ENCODE results near the gene CD3G. TPM values are rescaled to one million over a fixed set of nuclear protein-coding genes. Genes with fewer than 3 reads are reported as not detected.
A peak's percentile ranks its signal among the peaks of the same experiment; 100 is the strongest.

Gene CD3G
- polyA plus RNA-seq, 4 donors = 0.45 to 7.3 (median 1.4) TPM

- Histone ChIP-seq H3K27me3 (ENCODE audit: control insufficient read depth in 3 of 3, insufficient read depth in 3 of 3, low read length in 3 of 3) (no peaks in the 10 kb centered on the region), H3K9me3 (ENCODE audit: control insufficient read depth in 2 of 2, insufficient read depth in 1 of 2, low read depth in 1 of 2, low read length in 1 of 2) (no peaks in the 10 kb centered on the region), H3K4me1 (ENCODE audit: control insufficient read depth in 3 of 3, insufficient read depth in 2 of 3, low read depth in 1 of 3, low read length in 2 of 3) (peaks cover 0 to 11% (median 0%) of the 10 kb centered on the region in 3 donors), H3K4me3 (ENCODE audit: low read depth in 1 of 3, low read length in 3 of 3) (peak overlapping the region in 1 of 3 donors; percentile 51), H3K36me3 (ENCODE audit: control insufficient read depth in 3 of 3, insufficient read depth in 2 of 3, low read depth in 1 of 3, low read length in 3 of 3) (no peaks in the 10 kb centered on the region), H3K27ac (ENCODE audit: low read depth in 1 of 3, low read length in 2 of 3) (peak overlapping the region; percentile 26 to 87 (median 65))
- DNase-seq (peak; percentile 78 to 91), FAIRE-seq (no peak)
- 40 to 50% (median 44%) methylated on average over 7 of the region's 7 CpGs for WGBS, 3 donors
These were observed 5.5 kb upstream of the CD3G start for GRCh38 chr11:118338637-118339061.

GRCh38 chr11:118339281-118339961 is 4.7 kb upstream of the CD3G start:
- peak overlapping the region in 2 of 3 donors; percentile 65 to 87 for H3K27ac ChIP-seq (ENCODE audit: low read depth in 1 of 3, low read length in 2 of 3)
- no peak for FAIRE-seq
- peak overlapping the region in 1 of 3 donors; percentile 51 for H3K4me3 ChIP-seq (ENCODE audit: low read depth in 1 of 3, low read length in 3 of 3)
- 65 to 85% (median 67%) methylated on average over 5 of the region's 5 CpGs for WGBS, 3 donors
- no peaks in the 10 kb centered on the region for H3K27me3 ChIP-seq (ENCODE audit: control insufficient read depth in 3 of 3, insufficient read depth in 3 of 3, low read length in 3 of 3)
- DNase-seq = no peak
- peaks cover 0 to 11% (median 0%) of the 10 kb centered on the region in 3 donors for H3K4me1 ChIP-seq (ENCODE audit: control insufficient read depth in 3 of 3, insufficient read depth in 2 of 3, low read depth in 1 of 3, low read length in 2 of 3)
- H3K9me3 ChIP-seq (ENCODE audit: control insufficient read depth in 2 of 2, insufficient read depth in 1 of 2, low read depth in 1 of 2, low read length in 1 of 2) = no peaks in the 10 kb centered on the region
- no peaks in the 10 kb centered on the region for H3K36me3 ChIP-seq (ENCODE audit: control insufficient read depth in 3 of 3, insufficient read depth in 2 of 3, low read depth in 1 of 3, low read length in 3 of 3)

- H3K27ac ChIP-seq (ENCODE audit: low read depth in 1 of 3, low read length in 2 of 3) = peak overlapping the region in 1 of 3 donors; percentile 87
- H3K27me3 ChIP-seq (ENCODE audit: control insufficient read depth in 3 of 3, insufficient read depth in 3 of 3, low read length in 3 of 3) = no peaks in the 10 kb centered on the region
- DNase-seq (no peak), FAIRE-seq (no peak)
- H3K36me3 ChIP-seq (ENCODE audit: control insufficient read depth in 3 of 3, insufficient read depth in 2 of 3, low read depth in 1 of 3, low read length in 3 of 3) = no peaks in the 10 kb centered on the region
- 62 to 87% (median 80%) methylated on average over 3 of the region's 3 CpGs for WGBS, 3 donors
- H3K4me3 ChIP-seq (ENCODE audit: low read depth in 1 of 3, low read length in 3 of 3) = peak overlapping the region in 1 of 3 donors; percentile 51
- H3K9me3 ChIP-seq (ENCODE audit: control insufficient read depth in 2 of 2, insufficient read depth in 1 of 2, low read depth in 1 of 2, low read length in 1 of 2) = no peaks in the 10 kb centered on the region
- peaks cover 0 to 11% (median 0%) of the 10 kb centered on the region in 3 donors for H3K4me1 ChIP-seq (ENCODE audit: control insufficient read depth in 3 of 3, insufficient read depth in 2 of 3, low read depth in 1 of 3, low read length in 2 of 3)
These were observed 3.7 kb upstream of the CD3G start for GRCh38 chr11:118340449-118340848.

DNA sequence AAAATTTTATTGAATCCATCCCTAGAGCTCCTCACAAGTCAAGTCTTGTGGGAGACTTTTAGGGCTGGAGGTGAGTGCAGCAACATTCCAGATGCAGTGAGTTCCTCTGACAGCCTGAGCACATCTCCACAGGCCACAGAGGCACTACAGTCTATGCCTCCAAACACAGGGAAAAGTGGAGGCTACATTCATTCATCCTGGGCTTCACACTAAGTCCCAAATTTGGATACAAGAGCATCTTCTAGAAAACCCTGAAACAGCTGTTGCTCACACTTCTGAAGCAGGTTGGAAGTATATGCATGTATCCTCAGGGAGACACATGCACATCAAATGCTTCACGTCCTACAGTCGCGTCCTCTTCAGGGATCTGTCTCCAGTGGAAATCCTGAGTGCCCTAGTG is 2.9 kb upstream of the CD3G start:
- H3K4me3 ChIP-seq (ENCODE audit: low read depth in 1 of 3, low read length in 3 of 3) = peak overlapping the region in 1 of 3 donors; percentile 51
- H3K27me3 ChIP-seq (ENCODE audit: control insufficient read depth in 3 of 3, insufficient read depth in 3 of 3, low read length in 3 of 3) = no peaks in the 10 kb centered on the region
- peaks cover 0 to 11% (median 0%) of the 10 kb centered on the region in 3 donors for H3K4me1 ChIP-seq (ENCODE audit: control insufficient read depth in 3 of 3, insufficient read depth in 2 of 3, low read depth in 1 of 3, low read length in 2 of 3)
- H3K27ac ChIP-seq (ENCODE audit: low read depth in 1 of 3, low read length in 2 of 3) = peak overlapping the region in 1 of 3 donors; percentile 30
- H3K36me3 ChIP-seq (ENCODE audit: control insufficient read depth in 3 of 3, insufficient read depth in 2 of 3, low read depth in 1 of 3, low read length in 3 of 3) = no peaks in the 10 kb centered on the region
- DNase-seq (no peak), FAIRE-seq (no peak)
- H3K9me3 ChIP-seq (ENCODE audit: control insufficient read depth in 2 of 2, insufficient read depth in 1 of 2, low read depth in 1 of 2, low read length in 1 of 2) = no peaks in the 10 kb centered on the region
- 67 to 81% (median 75%) methylated on average over 3 of the region's 3 CpGs for WGBS, 3 donors

- Histone ChIP-seq H3K4me1 (ENCODE audit: control insufficient read depth in 3 of 3, insufficient read depth in 2 of 3, low read depth in 1 of 3, low read length in 2 of 3) (peaks cover 0 to 11% (median 0%) of the 10 kb centered on the region in 3 donors), H3K9me3 (ENCODE audit: control insufficient read depth in 2 of 2, insufficient read depth in 1 of 2, low read depth in 1 of 2, low read length in 1 of 2) (no peaks in the 10 kb centered on the region), H3K27me3 (ENCODE audit: control insufficient read depth in 3 of 3, insufficient read depth in 3 of 3, low read length in 3 of 3) (no peaks in the 10 kb centered on the region), H3K27ac (ENCODE audit: low read depth in 1 of 3, low read length in 2 of 3) (peak overlapping the region in 2 of 3 donors; percentile 22 to 68), H3K4me3 (ENCODE audit: low read depth in 1 of 3, low read length in 3 of 3) (peak overlapping the region in 2 of 3 donors; percentile 3 to 51), H3K36me3 (ENCODE audit: control insufficient read depth in 3 of 3, insufficient read depth in 2 of 3, low read depth in 1 of 3, low read length in 3 of 3) (no peaks in the 10 kb centered on the region)
- no peak for DNase-seq
- FAIRE-seq = no peak
- WGBS, 3 donors = 71 to 77% (median 75%) methylated on average over 5 of the region's 5 CpGs
These were observed 2.2 kb upstream of the CD3G start for GRCh38 chr11:118341815-118342489.

- FAIRE-seq = no peak
- H3K4me1 ChIP-seq (ENCODE audit: control insufficient read depth in 3 of 3, insufficient read depth in 2 of 3, low read depth in 1 of 3, low read length in 2 of 3) = peaks cover 0 to 11% (median 0%) of the 10 kb centered on the region in 3 donors
- peak within 1 kb of the TSS in 2 of 3 donors; percentile 35 to 68 for H3K27ac ChIP-seq (ENCODE audit: low read depth in 1 of 3, low read length in 2 of 3)
- 72 to 83% (median 74%) methylated on average over 13 of the region's 13 CpGs for WGBS, 3 donors
- DNase-seq = peak in 1 of 2 donors; percentile 43
- H3K36me3 ChIP-seq (ENCODE audit: control insufficient read depth in 3 of 3, insufficient read depth in 2 of 3, low read depth in 1 of 3, low read length in 3 of 3) = no peaks in the 10 kb centered on the region
- no peaks in the 10 kb centered on the region for H3K9me3 ChIP-seq (ENCODE audit: control insufficient read depth in 2 of 2, insufficient read depth in 1 of 2, low read depth in 1 of 2, low read length in 1 of 2)
- H3K27me3 ChIP-seq (ENCODE audit: control insufficient read depth in 3 of 3, insufficient read depth in 3 of 3, low read length in 3 of 3) = peaks cover 0 to 2% (median 0%) of the 10 kb centered on the region in 3 donors
- peak within 1 kb of the TSS in 2 of 3 donors; percentile 3 to 51 for H3K4me3 ChIP-seq (ENCODE audit: low read depth in 1 of 3, low read length in 3 of 3)
These were observed 1.5 kb upstream of the CD3G start, which contains the start of gene CD3D for GRCh38 chr11:118342503-118343161. TSS of gene CD3D (minus strand) at chr11:118342705. CDS start at chr11:118342607, 98 bp downstream.

DNA sequence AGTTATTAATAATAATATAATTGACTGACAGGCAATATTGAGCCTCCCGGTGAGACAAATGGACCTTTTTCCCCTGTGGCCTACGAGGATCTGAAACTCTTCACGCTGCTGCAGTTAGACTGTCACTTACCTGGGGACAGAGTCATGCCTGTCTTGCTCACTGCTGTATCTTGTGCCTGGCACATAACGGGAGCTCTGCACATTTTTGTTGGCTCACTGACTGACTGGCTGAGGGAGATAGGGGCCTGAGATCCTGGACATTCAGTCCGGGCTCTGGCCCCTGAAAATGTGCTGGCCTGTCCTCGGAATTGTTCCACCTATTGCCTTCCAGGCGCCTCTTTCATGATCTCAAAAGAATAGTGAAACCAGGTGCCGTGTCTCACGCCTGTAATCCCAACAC is 896 bp upstream of the CD3G start:
- 63 to 75% (median 69%) methylated on average over 9 of the region's 9 CpGs for WGBS, 3 donors
- FAIRE-seq = no peak
- H3K27me3 ChIP-seq (ENCODE audit: control insufficient read depth in 3 of 3, insufficient read depth in 3 of 3, low read length in 3 of 3) = peaks cover 0 to 7% (median 0%) of the 10 kb centered on the region in 3 donors
- peak overlapping the region in 1 of 3 donors; percentile 4 for H3K4me3 ChIP-seq (ENCODE audit: low read depth in 1 of 3, low read length in 3 of 3)
- no peaks in the 10 kb centered on the region for H3K36me3 ChIP-seq (ENCODE audit: control insufficient read depth in 3 of 3, insufficient read depth in 2 of 3, low read depth in 1 of 3, low read length in 3 of 3)
- no peak for DNase-seq
- peaks cover 0 to 8% (median 0%) of the 10 kb centered on the region in 3 donors for H3K4me1 ChIP-seq (ENCODE audit: control insufficient read depth in 3 of 3, insufficient read depth in 2 of 3, low read depth in 1 of 3, low read length in 2 of 3)
- H3K27ac ChIP-seq (ENCODE audit: low read depth in 1 of 3, low read length in 2 of 3) = peak overlapping the region in 2 of 3 donors; percentile 8 to 35
- H3K9me3 ChIP-seq (ENCODE audit: control insufficient read depth in 2 of 2, insufficient read depth in 1 of 2, low read depth in 1 of 2, low read length in 1 of 2) = no peaks in the 10 kb centered on the region

DNA sequence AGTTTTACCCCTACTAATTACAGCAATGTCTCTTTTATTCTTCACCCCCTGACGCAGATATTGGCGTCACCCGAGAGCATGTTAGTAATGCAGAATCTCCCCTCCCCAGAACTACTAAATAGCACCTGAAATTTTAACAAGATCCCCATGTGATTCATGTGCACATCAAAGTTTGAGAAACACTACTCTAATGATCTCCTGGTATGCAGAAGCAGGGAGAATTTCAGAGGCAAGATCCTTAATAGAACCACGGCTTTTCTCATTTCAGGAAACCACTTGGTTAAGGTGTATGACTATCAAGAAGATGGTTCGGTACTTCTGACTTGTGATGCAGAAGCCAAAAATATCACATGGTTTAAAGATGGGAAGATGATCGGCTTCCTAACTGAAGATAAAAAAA is 5.3 kb downstream of the CD3G start:
- WGBS, 3 donors = 77 to 82% (median 78%) methylated on average over 6 of the region's 6 CpGs

More for the DNA sequence above, 5.3 kb downstream of the CD3G start:
- DNase-seq = no peak
- Histone ChIP-seq H3K27me3 (ENCODE audit: control insufficient read depth in 3 of 3, insufficient read depth in 3 of 3, low read length in 3 of 3) (peaks cover 0 to 11% (median 0%) of the 10 kb centered on the region in 3 donors), H3K4me1 (ENCODE audit: control insufficient read depth in 3 of 3, insufficient read depth in 2 of 3, low read depth in 1 of 3, low read length in 2 of 3) (no peaks in the 10 kb centered on the region), H3K36me3 (ENCODE audit: control insufficient read depth in 3 of 3, insufficient read depth in 2 of 3, low read depth in 1 of 3, low read length in 3 of 3) (no peaks in the 10 kb centered on the region), H3K9me3 (ENCODE audit: control insufficient read depth in 2 of 2, insufficient read depth in 1 of 2, low read depth in 1 of 2, low read length in 1 of 2) (no peaks in the 10 kb centered on the region), H3K27ac (ENCODE audit: low read depth in 1 of 3, low read length in 2 of 3) (no peak overlapping the region), H3K4me3 (ENCODE audit: low read depth in 1 of 3, low read length in 3 of 3) (no peak overlapping the region)
- no peak for FAIRE-seq
